Measurements from ENCODE around the gene CREM. TPM values are rescaled to one million over a fixed set of nuclear protein-coding genes. Genes with fewer than 3 reads are reported as not detected.

The CREM gene
- total and polyA plus RNA-seq, 2 of the 4 experiments (the other 2 are of a cell fraction), result 33.2 to 40.5 TPM

DNA sequence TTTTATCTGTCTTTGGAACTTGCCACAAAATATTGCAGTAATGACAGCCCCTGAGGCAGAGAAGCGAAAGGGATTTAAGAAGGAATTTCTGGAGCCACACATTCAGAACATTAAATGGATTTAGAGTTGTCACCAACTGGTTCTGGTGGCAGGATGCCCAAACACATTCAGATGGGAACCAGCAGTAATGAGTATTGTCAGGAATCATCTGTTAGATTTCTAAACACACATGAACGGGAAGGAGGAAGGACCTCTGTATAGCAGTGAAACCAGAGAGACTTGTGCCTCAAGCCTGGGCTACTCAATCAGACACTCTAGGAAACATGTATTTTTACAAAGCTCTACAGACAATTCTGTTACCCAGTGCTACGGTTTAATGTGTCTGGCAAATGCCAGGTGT is 105.9 kb downstream of the CREM start:
- DNase-seq (no peak), ATAC-seq (ENCODE audit: low read depth) (no peak)
- Histone ChIP-seq H2AFZ (replicated peaks; ENCODE audit: low read length, poor library complexity) (no peak overlapping the region), H4K91ac (ENCODE audit: insufficient read depth, low read depth, low read length) (no peak overlapping the region), H3K23ac (ENCODE audit: low read depth, low read length) (no peak overlapping the region), H4K8ac (ENCODE audit: low read depth in 2 of 2, low read length in 2 of 2) (no peak overlapping the region), H3K4ac (ENCODE audit: low read depth, low read length) (no peak overlapping the region), H2BK5ac (ENCODE audit: low read depth, low read length, poor library complexity, severe bottlenecking) (no peak overlapping the region), H3K9me3 (ENCODE audit: control insufficient read depth, insufficient read depth, low read length) (no peaks in the 10 kb centered on the region), H3K18ac (ENCODE audit: low read depth, low read length) (no peak overlapping the region), H2BK120ac (ENCODE audit: low read depth, low read length) (no peak overlapping the region), H3K4me2 (ENCODE audit: low read depth, low read length) (no peak overlapping the region), H3K4me3 (ENCODE audit: insufficient read depth, low read depth, low read length) (no peak overlapping the region), H3K9ac (ENCODE audit: low read depth, low read length) (no peak overlapping the region), H3K14ac (replicated peaks; ENCODE audit: low read depth, low read length) (no peak overlapping the region), H3K27me3 (ENCODE audit: control insufficient read depth, insufficient read depth, low read length) (no peaks in the 10 kb centered on the region), H4K20me1 (ENCODE audit: insufficient read depth, low read length) (no peaks in the 10 kb centered on the region), H2BK15ac (ENCODE audit: low read depth, low read length) (no peak overlapping the region), H3K4me1 (ENCODE audit: control insufficient read depth, insufficient read depth, low read length) (no peaks in the 10 kb centered on the region), H2AK5ac (ENCODE audit: low read depth, low read length) (no peak overlapping the region), H3K36me3 (ENCODE audit: control insufficient read depth, insufficient read depth, low read length) (no peaks in the 10 kb centered on the region), H3K27ac (ENCODE audit: insufficient read depth, low read length) (no peak overlapping the region), H3K79me1 (ENCODE audit: low read depth in 1 of 2, low read length in 2 of 2) (no peaks in the 10 kb centered on the region), H2AK9ac (replicated peaks; ENCODE audit: low read depth, low read length, poor library complexity) (no peak overlapping the region), H3K56ac (ENCODE audit: extremely low read depth, insufficient read depth, low read length) (no peak overlapping the region), H2BK20ac (ENCODE audit: low read depth, low read length) (no peak overlapping the region), H3K9me1 (ENCODE audit: insufficient read depth, low read length) (no peaks in the 10 kb centered on the region), H4K5ac (ENCODE audit: low read depth, low read length) (no peak overlapping the region)
- no TSS peak for BruUV-seq (replicated peaks)
- dilution Hi-C loops (cut with HindIII; ENCODE audit: low sequenced_read_pairs, unreplicated experiment), result no loop called here
- ChIA-PET POLR2A (ENCODE audit: unreplicated experiment) (no interaction called here), CTCF (interaction anchor here (0.7 kb wide), 1 partner anchor 499 kb away, joined by 3 read pairs; no protein-coding TSS in a partner anchor)
- in situ Hi-C loops (cut with MboI; ENCODE audit: low sequenced_read_pairs), result loop anchor here (10.0 to 25.0 kb wide), 2 partner anchors 332 to 1555 kb away; no protein-coding TSS in a partner anchor
- TF ChIP-seq POLR2A (IDR thresholded peaks at IDR 0.05; ENCODE audit: low read depth, low read length), result no peak
- no peak for TF ChIP-seq RCOR1 (IDR thresholded peaks at IDR 0.05; ENCODE audit: insufficient replicate concordance, low read length)
- no peak for TF ChIP-seq RAD21 (IDR thresholded peaks at IDR 0.05; ENCODE audit: low read length)
- TF ChIP-seq BHLHE40 (IDR thresholded peaks at IDR 0.05; ENCODE audit: low read depth, low read length), result no peak
- no peak for TF ChIP-seq CEBPB (IDR thresholded peaks at IDR 0.05; ENCODE audit: low read depth, low read length)
- no peak for TF ChIP-seq CHD1 (IDR thresholded peaks at IDR 0.05; ENCODE audit: low read depth, low read length)
- no peak for TF ChIP-seq CTCF (conservative IDR thresholded peaks at IDR 0.05; ENCODE audit: low read depth, low read length)
- no peak for TF ChIP-seq MAZ (IDR thresholded peaks at IDR 0.05; ENCODE audit: borderline replicate concordance, low read depth, low read length)
- TF ChIP-seq RFX5 (IDR thresholded peaks at IDR 0.05; ENCODE audit: low read depth, low read length), result no peak
- TF ChIP-seq ELK1 (IDR thresholded peaks at IDR 0.05; ENCODE audit: borderline replicate concordance, low read depth, low read length), result no peak
- intact Hi-C loops (cut with micrococcal nuclease), result loop anchor here (10.0 kb wide), 1 partner anchor 362 kb away; no protein-coding TSS in a partner anchor
- WGBS, 2 experiments (ENCODE audit: extremely low coverage in 2 of 2, insufficient read length in 1 of 2), result no CpG with 5 or more reads among the region's 3 CpGs

Measured in IMR-90 (cell line).